Suprapubic skin (tissue), 4 donors: ENCODE results near the gene MCRIP1. TPM values are rescaled to one million over a fixed set of nuclear protein-coding genes. Genes with fewer than 3 reads are reported as not detected.

Experiments used
- DNase-seq, 2 donors: peaks; one replicate each; pipeline ENCODE4 v3.0.0-alpha.2; 2019; ENCODE audit warnings: low spot score in 2 of 2
- H3K27ac ChIP-seq: fragments of 200-600 bp; sonication (generic); one replicate; pipeline ENCODE4 v1.5.1; 2019
- H3K27me3 ChIP-seq: fragments of 200-600 bp; sonication (generic); one replicate; pipeline ENCODE4 v1.5.1; 2019
- H3K36me3 ChIP-seq: fragments of 200-600 bp; sonication (generic); one replicate; pipeline ENCODE4 v1.5.1; 2019
- H3K4me1 ChIP-seq: fragments of 200-600 bp; sonication (generic); one replicate; pipeline ENCODE4 v1.5.1; 2019
- H3K4me3 ChIP-seq: fragments of 200-600 bp; sonication (generic); one replicate; pipeline ENCODE4 v1.5.1; 2019; ENCODE audit warnings: mild to moderate bottlenecking
- H3K9me3 ChIP-seq: fragments of 200-600 bp; sonication (generic); one replicate; pipeline ENCODE4 v1.5.1; 2019
- CTCF ChIP-seq, 2 donors: fragments of 200-600 bp in 1 of 2; fragments of 450-650 bp in 1 of 2; sonication (generic) in 1 of 2; IDR thresholded peaks; one replicate each; pipeline ENCODE4 v1.5.1; 2016 to 2019; ENCODE audit warnings: antibody characterized with exemption in 2 of 2, mild to moderate bottlenecking in 1 of 2, moderate library complexity in 1 of 2
- EP300 ChIP-seq: sonication (generic); formaldehyde crosslinking; IDR thresholded peaks from one replicate; pipeline ENCODE4 v1.6.1; 2017; ENCODE audit warnings: antibody characterized with exemption
- POLR2A ChIP-seq, 2 donors: fragments of 450-650 bp; IDR thresholded peaks; one replicate each; pipeline ENCODE4 v1.6.1; 2017; ENCODE audit warnings: antibody characterized with exemption in 2 of 2, mild to moderate bottlenecking in 2 of 2, moderate library complexity in 2 of 2
- POLR2AphosphoS5 ChIP-seq, 3 donors: sonication (generic); formaldehyde crosslinking; IDR thresholded peaks; one replicate each; pipeline ENCODE4 v1.6.1; 2017; ENCODE audit warnings: antibody characterized with exemption in 3 of 3
- WGBS: methylation state at CpG from one replicate; pipeline ENCODE4 v1.1.5; 2018; 5-methylcytosine and 5-hydroxymethylcytosine counted together
- total RNA-seq, 4 donors: library from RNA; depleted of rRNA; stranded (reverse); fragments of >200 nt; gene quantifications; one replicate each; pipeline ENCODE4 v1.1.0, GENCODE V29; 2016

MCRIP1 gene
- total RNA-seq, 4 donors from 2014 or later: 20.3 to 29.3 (median 27.4) TPM

- 75% methylated on average over 22 of the region's 33 CpGs for WGBS
- no peak for TF ChIP-seq CTCF (IDR thresholded peaks at IDR 0.05)
- no peak for TF ChIP-seq POLR2A (IDR thresholded peaks at IDR 0.05)
- TF ChIP-seq POLR2AphosphoS5 (IDR thresholded peaks at IDR 0.05): no peak
- TF ChIP-seq EP300: no peak
- Histone ChIP-seq H3K4me1 (peaks cover 43% of the 10 kb centered on the region), H3K27ac (no peak overlapping the region), H3K4me3 (no peak overlapping the region), H3K27me3 (no peaks in the 10 kb centered on the region), H3K9me3 (no peaks in the 10 kb centered on the region), H3K36me3 (peaks cover 13% of the 10 kb centered on the region)
- no peak for DNase-seq
Observed at GRCh38 chr17:81823820-81824550, 9.1 kb downstream of the MCRIP1 start.

- WGBS: 90% methylated on average over 14 of the region's 30 CpGs
- Histone ChIP-seq H3K4me1 (peaks cover 35% of the 10 kb centered on the region), H3K9me3 (no peaks in the 10 kb centered on the region), H3K36me3 (peaks cover 13% of the 10 kb centered on the region), H3K4me3 (no peak overlapping the region), H3K27me3 (no peaks in the 10 kb centered on the region), H3K27ac (no peak overlapping the region)
- no peak for DNase-seq
- TF ChIP-seq POLR2AphosphoS5 (IDR thresholded peaks at IDR 0.05): no peak
- TF ChIP-seq EP300: no peak
- TF ChIP-seq POLR2A (IDR thresholded peaks at IDR 0.05): no peak
- no peak for TF ChIP-seq CTCF (IDR thresholded peaks at IDR 0.05)
Observed at GRCh38 chr17:81822996-81823819, 9.9 kb downstream of the MCRIP1 start.

GRCh38 chr17:81822312-81822637 lies 10.8 kb downstream of the MCRIP1 start:
- H3K36me3 ChIP-seq: peaks cover 13% of the 10 kb centered on the region
- H3K4me3 ChIP-seq: no peak overlapping the region
- no peak for DNase-seq
- H3K9me3 ChIP-seq: no peaks in the 10 kb centered on the region
- TF ChIP-seq CTCF (IDR thresholded peaks at IDR 0.05) (no peak), POLR2AphosphoS5 (IDR thresholded peaks at IDR 0.05) (no peak), EP300 (no peak), POLR2A (IDR thresholded peaks at IDR 0.05) (no peak)
- 60% methylated on average over 1 of the region's 8 CpGs for WGBS
- no peaks in the 10 kb centered on the region for H3K27me3 ChIP-seq
- peaks cover 34% of the 10 kb centered on the region for H3K4me1 ChIP-seq
- H3K27ac ChIP-seq: peak overlapping the region; percentile 81

DNA sequence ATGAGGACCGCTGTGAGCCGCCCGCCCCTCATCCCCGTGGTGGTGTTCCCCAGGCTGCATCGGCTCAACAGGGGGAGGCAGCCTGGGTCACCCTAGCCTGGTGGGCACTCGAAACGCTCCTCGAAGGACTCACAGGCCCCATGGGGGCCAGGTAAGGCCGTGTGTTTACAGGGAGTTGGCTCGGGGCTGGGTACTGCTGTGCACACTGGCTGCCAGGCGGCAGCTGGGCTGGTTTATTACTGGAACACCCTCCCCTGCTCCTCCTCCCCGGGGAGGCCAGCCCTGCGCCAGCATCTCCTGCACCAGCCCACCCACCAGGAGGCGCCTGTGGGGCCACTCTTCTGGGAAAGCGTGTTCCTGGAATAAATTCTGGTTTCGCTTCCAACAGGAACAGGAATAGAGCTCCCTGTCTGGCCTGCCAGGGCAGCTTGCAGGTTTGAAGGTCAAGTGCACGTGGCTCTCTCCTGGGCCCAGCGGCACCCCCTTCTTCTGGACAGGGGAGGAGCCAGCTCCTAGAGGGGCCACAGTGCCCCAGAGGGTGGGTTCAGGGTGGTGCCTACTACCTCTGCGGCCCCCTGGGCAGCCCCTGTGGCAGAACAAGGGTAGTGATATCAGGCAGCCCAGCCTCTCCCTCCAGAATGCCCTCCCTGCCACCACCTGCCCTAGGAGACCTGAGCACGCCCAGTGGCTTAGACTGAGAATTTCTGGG lies 11.3 kb downstream of the MCRIP1 start:
- TF ChIP-seq CTCF (IDR thresholded peaks at IDR 0.05) (peak; percentile 29 to 60), POLR2A (IDR thresholded peaks at IDR 0.05) (no peak), POLR2AphosphoS5 (IDR thresholded peaks at IDR 0.05) (no peak), EP300 (no peak)
- Histone ChIP-seq H3K36me3 (peaks cover 13% of the 10 kb centered on the region), H3K27ac (peak overlapping the region; percentile 81), H3K4me3 (no peak overlapping the region), H3K27me3 (no peaks in the 10 kb centered on the region), H3K9me3 (no peaks in the 10 kb centered on the region), H3K4me1 (peaks cover 34% of the 10 kb centered on the region)
- DNase-seq: peak in 1 of 2 donors; percentile 85
- WGBS: 16% methylated on average over 8 of the region's 20 CpGs

DNA sequence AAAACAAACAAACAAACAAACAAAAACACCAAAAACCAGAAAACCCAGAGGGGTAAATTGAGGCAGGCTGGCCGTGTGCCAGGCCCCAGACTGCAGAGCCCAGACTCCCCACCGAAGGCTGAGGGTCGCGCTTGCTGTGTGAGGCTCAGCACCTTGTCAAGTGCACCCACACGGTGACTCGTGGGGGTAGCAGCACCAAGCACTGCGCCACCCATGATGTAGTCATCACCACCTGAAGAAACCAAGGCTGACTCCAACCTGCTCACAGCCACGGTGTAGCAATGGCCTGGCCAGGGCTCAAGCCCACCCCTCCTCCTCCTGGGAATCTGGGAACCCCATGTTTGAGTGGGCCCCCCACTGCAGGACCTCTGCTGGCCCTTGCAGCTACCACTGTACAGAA lies 11.9 kb downstream of the MCRIP1 start:
- H3K27me3 ChIP-seq: no peaks in the 10 kb centered on the region
- H3K27ac ChIP-seq: peak overlapping the region; percentile 81
- WGBS: 78% methylated on average over 6 of the region's 8 CpGs
- H3K9me3 ChIP-seq: no peaks in the 10 kb centered on the region
- TF ChIP-seq CTCF (IDR thresholded peaks at IDR 0.05) (no peak), POLR2A (IDR thresholded peaks at IDR 0.05) (no peak), POLR2AphosphoS5 (IDR thresholded peaks at IDR 0.05) (no peak), EP300 (no peak)
- no peak for DNase-seq
- H3K4me3 ChIP-seq: no peak overlapping the region
- peaks cover 36% of the 10 kb centered on the region for H3K4me1 ChIP-seq
- H3K36me3 ChIP-seq: peaks cover 13% of the 10 kb centered on the region
